Progenitor cell of endocrine pancreas (in vitro differentiated cells): ENCODE data around the gene PHTF1. TPM values are rescaled to one million over a fixed set of nuclear protein-coding genes. Genes with fewer than 3 reads are reported as not detected.

Experiments
- DNase-seq: peaks from one replicate; pipeline ENCODE4 v3.0.0; 2021; ENCODE audit warnings: low spot score; ENCODE audit not compliant: unreplicated experiment
- H3K27ac Mint-ChIP-seq: 2 replicates; pipeline ENCODE4 v1.8.0; 2021; ENCODE audit warnings: mild to moderate bottlenecking, moderate library complexity, mixed read lengths
- H3K27me3 Mint-ChIP-seq: 2 replicates; pipeline ENCODE4 v1.8.0; 2021; ENCODE audit warnings: mixed read lengths
- H3K36me3 Mint-ChIP-seq: 2 replicates; pipeline ENCODE4 v1.8.0; 2022; ENCODE audit warnings: mixed read lengths; ENCODE audit not compliant: insufficient read depth
- H3K4me1 Mint-ChIP-seq: 2 replicates; pipeline ENCODE4 v1.8.0; 2021; ENCODE audit warnings: low read depth, mixed read lengths
- H3K4me3 Mint-ChIP-seq: 2 replicates; pipeline ENCODE4 v1.8.0; 2021; ENCODE audit warnings: low read depth, mild to moderate bottlenecking, moderate library complexity, mixed read lengths
- H3K9me3 Mint-ChIP-seq: 2 replicates; pipeline ENCODE4 v1.8.0; 2021; ENCODE audit warnings: low read depth, mixed read lengths
- CTCF ChIP-seq: fragments of 200-600 bp; sonication (generic); IDR thresholded peaks from one replicate; pipeline ENCODE4 v1.5.0; 2021; ENCODE audit warnings: antibody characterized with exemption, mild to moderate bottlenecking; ENCODE audit not compliant: unreplicated experiment
- total RNA-seq: library from RNA; stranded (reverse); gene quantifications from 2 replicates; pipeline ENCODE4 v1.2.1, GENCODE V29; 2021

PHTF1 gene
- total RNA-seq, 1 donor from 2014 or later, result 51.3 TPM

GRCh38 chr1:113648478-113648877 lies 110.8 kb downstream of the PHTF1 start:
- no peaks in the 10 kb centered on the region for H3K4me1 Mint-ChIP-seq
- DNase-seq, result no peak
- H3K4me3 Mint-ChIP-seq, result no peak overlapping the region

GRCh38 chr1:113647164-113647563 lies 112.1 kb downstream of the PHTF1 start:
- no peak overlapping the region for H3K27ac Mint-ChIP-seq
- no peak for DNase-seq
- no peaks in the 10 kb centered on the region for H3K27me3 Mint-ChIP-seq
- no peak overlapping the region for H3K4me3 Mint-ChIP-seq
- no peaks in the 10 kb centered on the region for H3K36me3 Mint-ChIP-seq
- no peaks in the 10 kb centered on the region for H3K9me3 Mint-ChIP-seq
- H3K4me1 Mint-ChIP-seq, result no peaks in the 10 kb centered on the region
- TF ChIP-seq CTCF, result no peak

More at GRCh38 chr1:113648478-113648877, 110.8 kb downstream of the PHTF1 start:
- TF ChIP-seq CTCF, result no peak
- Mint-ChIP-seq H3K9me3 (no peaks in the 10 kb centered on the region), H3K27me3 (no peaks in the 10 kb centered on the region), H3K36me3 (no peaks in the 10 kb centered on the region), H3K27ac (no peak overlapping the region)

Other genes with a start within 250 kb of the PHTF1 start
- gene RSBN1, start 53.0 kb upstream of the PHTF1 start, total RNA-seq, result 25.9 and 29.1 TPM in 2 replicates
- not detected in 2 replicates for gene PTPN22, start 112.2 kb upstream of the PHTF1 start, total RNA-seq
- gene BCL2L15, start 128.1 kb upstream of the PHTF1 start, total RNA-seq, result 0.16 and 0.67 TPM in 2 replicates
- 20.2 and 23.4 TPM in 2 replicates for gene AP4B1, start 145.3 kb upstream of the PHTF1 start, total RNA-seq
- 9.9 and 10.2 TPM in 2 replicates for gene DCLRE1B, start 145.8 kb upstream of the PHTF1 start, total RNA-seq
- 52.4 and 54.2 TPM in 2 replicates for gene HIPK1, start 169.8 kb upstream of the PHTF1 start, total RNA-seq
- 12.9 and 14.7 TPM in 2 replicates for gene OLFML3, start 220.0 kb upstream of the PHTF1 start, total RNA-seq